K562 (cell line): ENCODE results near the gene RARA. TPM values are rescaled to one million over a fixed set of nuclear protein-coding genes. Genes with fewer than 3 reads are reported as not detected.
A peak's percentile ranks its signal among the peaks of the same experiment; 100 is the strongest.

Experiments
- ATAC-seq: fragments of 200-7000 bp; cut with Tn5 transposase; 3 replicates; pipeline ENCODE4 v1.9.1; 2020; ENCODE audit warnings: moderate library complexity
- BruUV-seq: library from RNA; stranded (reverse); fragments of 400-500 nt; replicated peaks from 2 replicates; lab custom pipeline; 2021; lab: Mats Ljungman, UMichigan
- CTCF ChIA-PET: fragments of 300-600 bp; formaldehyde crosslinking; extraction: SDS; loops from one replicate; lab custom pipeline; 2021; ENCODE audit warnings: low intra/inter-chr PET ratio; lab: Yijun Ruan, JAX
- POLR2A ChIA-PET: fragments of 300-600, 350-650 bp; sonication (Branson Sonifier 250); formaldehyde crosslinking; extraction: SDS; loops from one replicate; lab custom pipeline; 2021; ENCODE audit warnings: antibody characterized with exemption, inconsistent platforms; lab: Yijun Ruan, JAX
- DNase-seq, 4 experiments: peaks; one replicate each; pipeline versions ENCODE4 v3.0.0 to v3.0.0-alpha.2; 2011 to 2018; ENCODE audit warnings: low spot score in 3 of 4, mixed read lengths in 3 of 4; ENCODE audit errors: extremely low read depth in 1 of 4
- FAIRE-seq: peaks from 2 replicates; lab custom pipeline; 2011; peaks lifted over from hg19 to GRCh38; lab: Jason Lieb, UNC
- H2AFZ ChIP-seq: 2 replicates; pipeline ENCODE4 v1.6.0; 2011; ENCODE audit warnings: low read depth, low read length, control low read depth, inconsistent platforms
- H3K27ac ChIP-seq: fragments of 200-600 bp; 3 replicates; pipeline ENCODE4 v1.8.0; 2011; ENCODE audit warnings: low read depth, mild to moderate bottlenecking, control low read depth, inconsistent platforms, low read length, moderate library complexity, mixed read lengths; ENCODE audit errors: extremely low read depth
- H3K27me3 ChIP-seq, 2 experiments: fragments of 300-600 bp in 1 of 2; 2 replicates in 1 of 2; 3 replicates in 1 of 2; pipeline versions ENCODE4 v1.6.0 to v1.8.0; 2011; ENCODE audit warnings: inconsistent platforms in 2 of 2, low read length in 2 of 2, mild to moderate bottlenecking in 1 of 2, mixed read lengths in 1 of 2, moderate library complexity in 1 of 2; ENCODE audit not compliant: control insufficient read depth in 2 of 2, insufficient read depth in 2 of 2
- H3K36me3 ChIP-seq: fragments of 300-600 bp; 3 replicates; pipeline ENCODE4 v1.8.0; 2011; ENCODE audit warnings: mild to moderate bottlenecking, low read length, inconsistent platforms; ENCODE audit not compliant: control insufficient read depth, insufficient read depth
- H3K4me1 ChIP-seq, 2 experiments: fragments of 200-600 bp in 1 of 2; replicated peaks in 1 of 2; 2 replicates in 1 of 2; 3 replicates in 1 of 2; pipeline versions ENCODE4 v1.5.1 to v1.8.0; 2011; ENCODE audit warnings: inconsistent platforms in 2 of 2, low read length in 2 of 2, mild to moderate bottlenecking in 1 of 2, mixed read lengths in 1 of 2, moderate library complexity in 1 of 2; ENCODE audit not compliant: control insufficient read depth in 2 of 2, insufficient read depth in 2 of 2
- H3K4me2 ChIP-seq: 2 replicates; pipeline ENCODE4 v1.6.1; 2011; ENCODE audit warnings: low read length, control low read depth, inconsistent platforms, mixed read lengths; ENCODE audit not compliant: insufficient read depth
- H3K4me3 ChIP-seq: fragments of 200-600 bp; sonication (generic), shearing (Covaris generic); 2 replicates; pipeline ENCODE4 v1.5.1; 2016; ENCODE audit warnings: control low read depth, inconsistent platforms
- H3K79me2 ChIP-seq: fragments of 200-600 bp; 3 replicates; pipeline ENCODE4 v1.8.0; 2011; ENCODE audit warnings: low read length, inconsistent platforms; ENCODE audit not compliant: control insufficient read depth, insufficient read depth
- H3K9ac ChIP-seq, 2 experiments: 2 replicates each; pipeline versions ENCODE4 v1.6.0 to v1.6.1; 2011; ENCODE audit warnings: low read depth in 2 of 2, low read length in 2 of 2, control low read depth in 1 of 2, inconsistent platforms in 1 of 2, mild to moderate bottlenecking in 1 of 2, mixed read lengths in 1 of 2; ENCODE audit not compliant: insufficient read depth in 1 of 2
- H3K9me1 ChIP-seq: one replicate; pipeline ENCODE4 v1.6.0; 2011; ENCODE audit warnings: inconsistent platforms, mild to moderate bottlenecking, low read length, moderate library complexity; ENCODE audit not compliant: control insufficient read depth, insufficient read depth
- H3K9me3 ChIP-seq: replicated peaks from 2 replicates; pipeline ENCODE4 v1.5.1; 2011; ENCODE audit warnings: low read depth, low read length, inconsistent platforms; ENCODE audit not compliant: control insufficient read depth, insufficient read depth
- H4K20me1 ChIP-seq: replicated peaks from 2 replicates; pipeline ENCODE4 v1.6.1; 2011; ENCODE audit warnings: low read length, inconsistent platforms, mixed read lengths; ENCODE audit not compliant: control insufficient read depth, insufficient read depth
- BRF2 ChIP-seq: IDR thresholded peaks from 3 replicates; pipeline ENCODE4 v1.6.1; 2011; ENCODE audit warnings: borderline replicate concordance, mild to moderate bottlenecking; ENCODE audit not compliant: insufficient read length, insufficient read depth
- CSDE1 ChIP-seq, 2 experiments: fragments of 450-650 bp; IDR thresholded peaks; 2 replicates each; pipeline ENCODE4 v1.6.1; 2016; ENCODE audit warnings: mild to moderate bottlenecking in 1 of 2
- E2F4 ChIP-seq: sonication (generic); formaldehyde crosslinking; IDR thresholded peaks from 2 replicates; pipeline ENCODE4 v1.8.0; 2022; ENCODE audit warnings: mild to moderate bottlenecking, low read depth, missing genetic modification reagents
- GMEB1 ChIP-seq: fragments of 250-450 bp; sonication (Bioruptor Pico); IDR thresholded peaks from 2 replicates; pipeline ENCODE4 v1.4.0; 2020; ENCODE audit warnings: mild to moderate bottlenecking
- MAFK ChIP-seq: IDR thresholded peaks from 2 replicates; pipeline ENCODE4 v1.6.1; 2011; ENCODE audit warnings: low read length, improper control_type of control experiment
- MEIS2 ChIP-seq: fragments of 450-650 bp; IDR thresholded peaks from 2 replicates; pipeline ENCODE4 v1.6.1; 2014; ENCODE audit warnings: mild to moderate bottlenecking; ENCODE audit not compliant: partially characterized antibody
- PML ChIP-seq: IDR thresholded peaks from 2 replicates; pipeline ENCODE4 v1.6.1; 2012; ENCODE audit warnings: low read length, inconsistent platforms
- RNF2 ChIP-seq: sonication (generic); IDR thresholded peaks from 2 replicates; pipeline ENCODE4 v1.6.1; 2016
- SMAD1 ChIP-seq: fragments of 150-350 bp; IDR thresholded peaks from 2 replicates; pipeline ENCODE4 v1.6.1; 2014; ENCODE audit warnings: low read length, low read depth; ENCODE audit not compliant: partially characterized antibody
- TAF7 ChIP-seq: fragments of 450-650 bp; IDR thresholded peaks from 2 replicates; pipeline ENCODE4 v1.6.1; 2016; ENCODE audit warnings: missing genetic modification characterization, missing compliant biosample characterization
- TCF3 ChIP-seq: sonication (generic); formaldehyde crosslinking; IDR thresholded peaks from 2 replicates; pipeline ENCODE4 v1.4.0; 2020; ENCODE audit warnings: mild to moderate bottlenecking, missing genetic modification reagents
- XRCC5 ChIP-seq: fragments of 200-400 bp; formaldehyde crosslinking; IDR thresholded peaks from 2 replicates; pipeline ENCODE4 v1.6.1; 2017; ENCODE audit warnings: low read depth, mild to moderate bottlenecking, low read length
- WGBS: fragments of 100-300 bp; shearing (Covaris generic); methylation state at CpG from one replicate; pipeline ENCODE4 v1.1.6; 2016; ENCODE audit warnings: low coverage, mixed read lengths; ENCODE audit not compliant: insufficient coverage; ENCODE audit errors: missing lambda C conversion rate; 5-methylcytosine and 5-hydroxymethylcytosine counted together
- in situ Hi-C: fragments of 300-500 bp; cut with MboI; formaldehyde crosslinking; loops from 4 replicates; pipeline ENCODE4 v1.15.0; 2018; ENCODE audit warnings: inconsistent platforms, mixed read lengths
- intact Hi-C: fragments of 100-400 bp; cut with micrococcal nuclease; formaldehyde crosslinking; loops from 2 replicates; pipeline ENCODE4 v1.14.2; 2022
- polyA plus RNA-seq, 8 experiments: library from polyadenylated mRNA; depleted of rRNA in 4 of 8; stranded (reverse) in 5 of 8; unstranded in 3 of 8; fragments of >200 nt; fragmentation: Nextera tagmentation in 2 of 8; fragmentation: Illumina TruSeq in 1 of 8; extraction: Ambion mirVana in 2 of 8; extraction: Trizol in 1 of 8; gene quantifications; 2 replicates each; pipeline versions ENCODE4 v1.2.1 to v1.2.3, GENCODE V29; 2011 to 2014; ENCODE audit warnings: inconsistent platforms in 1 of 8, missing spikeins in 1 of 8
- total RNA-seq, 7 experiments: library from RNA; depleted of rRNA in 6 of 7; stranded (reverse); fragments of >200 nt in 6 of 7; fragmentation: Illumina TruSeq in 2 of 7; extraction: Trizol in 2 of 7; gene quantifications; 2 replicates each; pipeline versions ENCODE4 v1.2.1 to v1.2.3, GENCODE V29; 2011 to 2021; ENCODE audit warnings: low replicate concordance in 1 of 7
- TF ChIP-seq, protein P1 (sequence below): fragments of 250-450 bp; sonication (Bioruptor Pico); IDR thresholded peaks from 2 replicates; pipeline ENCODE4 v1.5.0; 2020; ENCODE audit warnings: mild to moderate bottlenecking

The RARA gene
- total and polyA plus RNA-seq, 9 of the 15 experiments (the other 6 are each of a cell fraction or from before 2014, with no cell fraction given), result 0.10 to 28.0 (median 7.9) TPM

GRCh38 chr17:40330850-40331470 is 22.0 kb downstream of the RARA start:
- Histone ChIP-seq H3K4me2 (no peak overlapping the region), H3K9me1 (no peaks in the 10 kb centered on the region), H3K27ac (no peak overlapping the region), H3K4me3 (no peak overlapping the region), H4K20me1 (peaks cover 7% of the 10 kb centered on the region), H3K9me3 (no peaks in the 10 kb centered on the region), H3K4me1 (peaks cover 16 to 58% of the 10 kb centered on the region in 2 experiments), H3K9ac (peak overlapping the region in 1 of 2 experiments; percentile 78; a peak in 1 of 4 replicates), H3K79me2 (peaks cover 45% of the 10 kb centered on the region), H2AFZ (no peak overlapping the region), H3K36me3 (peaks cover 28% of the 10 kb centered on the region; the same call in 1 of the 3 replicates), H3K27me3 (no peaks in the 10 kb centered on the region)
- FAIRE-seq, result no peak
- ATAC-seq, result no peak
- WGBS, result 92% methylated on average over 9 of the region's 10 CpGs
- ChIA-PET POLR2A (interaction anchor here (0.5 to 1.7 kb wide), 11 partner anchors 10 to 175 kb away, joined by 3 to 5 read pairs (median 4); partner anchors contain the start of genes IGFBP4 and RARA), CTCF (no interaction called here)
- TF ChIP-seq PML, result no peak
- TF ChIP-seq TCF3 (CRISPR knock-in tag), result no peak
- no peak for TF ChIP-seq BRF2
- no peak for TF ChIP-seq RNF2
- no peak for TF ChIP-seq SMAD1
- no peak for TF ChIP-seq E2F4 (CRISPR knock-in tag)
- TF ChIP-seq XRCC5, result no peak
- TF ChIP-seq CSDE1 (IDR thresholded peaks at IDR 0.05), result no peak
- TF ChIP-seq TAF7 (tag), result no peak
- TF ChIP-seq MEIS2, result no peak
- TF ChIP-seq, protein P1, sequence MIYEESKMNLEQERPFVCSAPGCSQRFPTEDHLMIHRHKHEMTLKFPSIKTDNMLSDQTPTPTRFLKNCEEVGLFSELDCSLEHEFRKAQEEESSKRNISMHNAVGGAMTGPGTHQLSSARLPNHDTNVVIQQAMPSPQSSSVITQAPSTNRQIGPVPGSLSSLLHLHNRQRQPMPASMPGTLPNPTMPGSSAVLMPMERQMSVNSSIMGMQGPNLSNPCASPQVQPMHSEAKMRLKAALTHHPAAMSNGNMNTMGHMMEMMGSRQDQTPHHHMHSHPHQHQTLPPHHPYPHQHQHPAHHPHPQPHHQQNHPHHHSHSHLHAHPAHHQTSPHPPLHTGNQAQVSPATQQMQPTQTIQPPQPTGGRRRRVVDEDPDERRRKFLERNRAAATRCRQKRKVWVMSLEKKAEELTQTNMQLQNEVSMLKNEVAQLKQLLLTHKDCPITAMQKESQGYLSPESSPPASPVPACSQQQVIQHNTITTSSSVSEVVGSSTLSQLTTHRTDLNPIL (CRISPR knock-in tag), result no peak
- TF ChIP-seq MAFK, result no peak
- TF ChIP-seq GMEB1 (CRISPR knock-in tag), result no peak
- in situ Hi-C loops (no loop called here), intact Hi-C loops (no loop called here)
- BruUV-seq, result no TSS peak
- DNase-seq, result no peak
